HCT116 (cell line): Measurements from ENCODE around the gene LY6G6C. TPM values are rescaled to one million over a fixed set of nuclear protein-coding genes. Genes with fewer than 3 reads are reported as not detected.

Source experiments
- ATAC-seq: fragments of 200-7000 bp; cut with Tn5 transposase; 2 replicates; pipeline ENCODE4 v1.9.1; 2020; ENCODE audit warnings: mild to moderate bottlenecking, moderate library complexity
- BruUV-seq: library from RNA; stranded (reverse); fragments of 400-500 nt; replicated peaks from 2 replicates; lab custom pipeline; 2021; lab: Mats Ljungman, UMichigan
- CTCF ChIA-PET: fragments of 300-600 bp; sonication (Branson Sonifier 250); formaldehyde crosslinking; loops from one replicate; lab custom pipeline; 2021; ENCODE audit warnings: antibody characterized with exemption; lab: Charles Lee
- POLR2A ChIA-PET: fragments of 300-600, 350-600 bp; sonication (Branson Sonifier 250); formaldehyde crosslinking; loops from one replicate; lab custom pipeline; 2021; ENCODE audit warnings: antibody characterized with exemption; lab: Charles Lee
- RAD21 ChIA-PET, 2 experiments: fragments of 300-600 bp; sonication (Branson Sonifier 250); formaldehyde crosslinking; loops; one replicate each; lab custom pipeline; 2023; ENCODE audit warnings: low total read pairs in 2 of 2; ENCODE audit not compliant: uncharacterized antibody in 2 of 2, unreplicated experiment in 2 of 2, low non-redundant PET in 1 of 2; lab: Charles Lee
- DNase-seq: peaks from one replicate; pipeline ENCODE4 v3.0.0-alpha.2; 2010; ENCODE audit warnings: low read depth, low spot score
- H2AFZ ChIP-seq: fragments of 200-600 bp; shearing (Covaris generic), sonication (generic); 2 replicates; pipeline ENCODE4 v1.6.1; 2017; ENCODE audit warnings: low read depth, mixed run types, mixed read lengths, antibody characterized with exemption, low read length; ENCODE audit not compliant: poor library complexity, severe bottlenecking
- H3K27ac ChIP-seq: 2 replicates; pipeline ENCODE4 v1.5.1; 2012; ENCODE audit warnings: low read depth, low read length
- H3K27me3 ChIP-seq: fragments of 200-600 bp; sonication (generic); 2 replicates; pipeline ENCODE4 v1.6.1; 2016; ENCODE audit warnings: mixed run types, low read length, mixed read lengths; ENCODE audit not compliant: insufficient read depth
- H3K36me3 ChIP-seq, 2 experiments: fragments of 200-500 bp in 1 of 2; fragments of 200-600 bp in 1 of 2; sonication (Bioruptor generic) in 1 of 2; sonication (generic) in 1 of 2; 2 replicates each; pipeline versions ENCODE4 v1.5.1 to v1.6.1; 2014 to 2016; ENCODE audit warnings: low read length in 2 of 2, inconsistent platforms in 1 of 2, mixed read lengths in 1 of 2, mixed run types in 1 of 2; ENCODE audit not compliant: insufficient read depth in 2 of 2, control insufficient read depth in 1 of 2
- H3K4me1 ChIP-seq, 2 experiments: fragments of 200-600 bp in 1 of 2; sonication (generic) in 1 of 2; 2 replicates each; pipeline versions ENCODE4 v1.5.1 to v1.6.1; 2012 to 2017; ENCODE audit warnings: low read length in 2 of 2, inconsistent platforms in 1 of 2, mild to moderate bottlenecking in 1 of 2, mixed read lengths in 1 of 2, mixed run types in 1 of 2, moderate library complexity in 1 of 2; ENCODE audit not compliant: insufficient read depth in 2 of 2, control insufficient read depth in 1 of 2
- H3K4me2 ChIP-seq: fragments of 200-600 bp; sonication (generic); 2 replicates; pipeline ENCODE4 v1.6.1; 2017; ENCODE audit warnings: mixed run types, low read length, mixed read lengths
- H3K4me3 ChIP-seq, 2 experiments: fragments of 200-600 bp in 1 of 2; sonication (generic) in 1 of 2; replicated peaks in 1 of 2; 2 replicates each; pipeline ENCODE4 v1.5.1; 2011 to 2016; ENCODE audit warnings: low read length in 2 of 2, control low read depth in 1 of 2, low read depth in 1 of 2, mild to moderate bottlenecking in 1 of 2, mixed read lengths in 1 of 2, mixed run types in 1 of 2
- H3K79me2 ChIP-seq: fragments of 200-600 bp; sonication (generic); 2 replicates; pipeline ENCODE4 v1.6.1; 2017; ENCODE audit warnings: mild to moderate bottlenecking, mixed run types, low read length, moderate library complexity, mixed read lengths; ENCODE audit not compliant: insufficient read depth
- H3K9ac ChIP-seq: fragments of 200-600 bp; sonication (generic); 2 replicates; pipeline ENCODE4 v1.6.1; 2016; ENCODE audit warnings: low read length, mixed read lengths
- H3K9me2 ChIP-seq: fragments of 200-600 bp; sonication (generic), shearing (Covaris generic); 2 replicates; pipeline ENCODE4 v1.6.1; 2017; ENCODE audit warnings: mixed run types, mild to moderate bottlenecking, moderate library complexity; ENCODE audit not compliant: insufficient read depth
- H3K9me3 ChIP-seq, 2 experiments: fragments of 200-500 bp in 1 of 2; fragments of 200-600 bp in 1 of 2; sonication (Bioruptor generic) in 1 of 2; sonication (generic) in 1 of 2; 2 replicates each; pipeline ENCODE4 v1.6.1; 2014 to 2017; ENCODE audit warnings: low read length in 2 of 2, mixed read lengths in 2 of 2, inconsistent platforms in 1 of 2, low read depth in 1 of 2, mild to moderate bottlenecking in 1 of 2, mixed run types in 1 of 2, moderate library complexity in 1 of 2; ENCODE audit not compliant: control insufficient read depth in 1 of 2, insufficient read depth in 1 of 2
- H4K20me1 ChIP-seq: fragments of 200-600 bp; sonication (generic), shearing (Covaris generic); 2 replicates; pipeline ENCODE4 v1.6.1; 2017; ENCODE audit warnings: mixed run types, mild to moderate bottlenecking, moderate library complexity; ENCODE audit not compliant: insufficient read depth
- CEBPB ChIP-seq: IDR thresholded peaks from 2 replicates; pipeline ENCODE4 v1.6.1; 2012; ENCODE audit warnings: low read depth
- CTCF ChIP-seq, 3 experiments: fragments of 200-600 bp in 1 of 3; sonication (generic) in 1 of 3; IDR thresholded peaks in 2 of 3; conservative IDR thresholded peaks in 1 of 3; 2 replicates each; pipeline ENCODE4 v1.5.1; 2012 to 2017; ENCODE audit warnings: low read depth in 2 of 3, low read length in 2 of 3, antibody characterized with exemption in 1 of 3, borderline replicate concordance in 1 of 3, control low read depth in 1 of 3, mild to moderate bottlenecking in 1 of 3, mixed read lengths in 1 of 3, mixed run types in 1 of 3, moderate library complexity in 1 of 3; ENCODE audit not compliant: insufficient read depth in 1 of 3
- EGR1 ChIP-seq: IDR thresholded peaks from 2 replicates; pipeline ENCODE4 v1.6.1; 2012; ENCODE audit warnings: low read depth
- ELF1 ChIP-seq: IDR thresholded peaks from 2 replicates; pipeline ENCODE4 v1.6.1; 2012; ENCODE audit warnings: low read depth, borderline replicate concordance
- EZH2 ChIP-seq: fragments of 200-600 bp; sonication (generic); IDR thresholded peaks from 2 replicates; pipeline ENCODE4 v1.6.1; 2017; ENCODE audit warnings: antibody characterized with exemption, mixed run types
- EZH2phosphoT487 ChIP-seq: fragments of 200-600 bp; IDR thresholded peaks from 2 replicates; pipeline ENCODE4 v1.6.1; 2018; ENCODE audit warnings: antibody characterized with exemption, borderline replicate concordance
- JUND ChIP-seq: IDR thresholded peaks from 2 replicates; pipeline ENCODE4 v1.6.1; 2012
- RAD21 ChIP-seq: IDR thresholded peaks from 2 replicates; pipeline ENCODE4 v1.6.1; 2012; ENCODE audit warnings: low read depth, mild to moderate bottlenecking
- SIN3A ChIP-seq: IDR thresholded peaks from 2 replicates; pipeline ENCODE4 v1.6.1; 2012; ENCODE audit warnings: low read depth
- SRF ChIP-seq: IDR thresholded peaks from 2 replicates; pipeline ENCODE4 v1.6.1; 2012; ENCODE audit warnings: low read depth
- ZFX ChIP-seq: fragments of 450-650 bp; IDR thresholded peaks from 2 replicates; pipeline ENCODE4 v1.6.1; 2017
- intact Hi-C: fragments of 100-400 bp; cut with micrococcal nuclease; formaldehyde crosslinking; loops from 2 replicates; pipeline ENCODE4 v1.10.0; 2022
- total RNA-seq: library from RNA; stranded (reverse); gene quantifications from one replicate; pipeline ENCODE4 v1.2.1, GENCODE V29; 2021; ENCODE audit not compliant: unreplicated experiment

LY6G6C gene
- total RNA-seq, 1 experiment from 2014 or later, result 0.54 TPM

GRCh38 chr6:31713465-31713864 lies 8.1 kb downstream of the LY6G6C start:
- POLR2A ChIA-PET, result interaction anchor here (1.0 kb wide), 1 partner anchor 10 kb away, joined by 5 read pairs; the partner anchor contains the start of gene ABHD16A
- Histone ChIP-seq H3K4me3 (no peak overlapping the region), H3K9me3 (no peaks in the 10 kb centered on the region), H4K20me1 (no peaks in the 10 kb centered on the region), H2AFZ (no peak overlapping the region), H3K27ac (no peak overlapping the region), H3K79me2 (no peaks in the 10 kb centered on the region)
- no peak for ATAC-seq
- RAD21 ChIA-PET, result no interaction called here
- CTCF ChIA-PET, result interaction anchor here (1.5 kb wide), 1 partner anchor 23 kb away, joined by 4 read pairs; the partner anchor contains the start of gene CLIC1
- BruUV-seq, result no TSS peak
- TF ChIP-seq SRF (no peak), EZH2phosphoT487 (no peak), RAD21 (no peak), CEBPB (no peak), ZFX (no peak), CTCF (IDR thresholded peaks at IDR 0.05 in 2 of 3, conservative IDR thresholded peaks at IDR 0.05 in 1 of 3; ENCODE audit: borderline replicate concordance in 1 of 3, insufficient read depth in 1 of 3, low read depth in 2 of 3, low read length in 2 of 3) (no peak), JUND (no peak), ELF1 (no peak), SIN3A (no peak), EGR1 (no peak), EZH2 (no peak)
- TF ChIP-seq, all 23 proteins: peak for 0
- DNase-seq, result no peak
- Histone ChIP-seq H3K9ac (no peak overlapping the region), H3K4me1 (peaks cover 27 to 38% of the 10 kb centered on the region in 2 experiments), H3K27me3 (no peaks in the 10 kb centered on the region), H3K4me2 (peak overlapping the region; percentile 67), H3K9me2 (no peaks in the 10 kb centered on the region), H3K36me3 (no peaks in the 10 kb centered on the region)
- intact Hi-C loops, result no loop called here
